ENCODE measurements around the gene IDE.

Gene IDE

DNA sequence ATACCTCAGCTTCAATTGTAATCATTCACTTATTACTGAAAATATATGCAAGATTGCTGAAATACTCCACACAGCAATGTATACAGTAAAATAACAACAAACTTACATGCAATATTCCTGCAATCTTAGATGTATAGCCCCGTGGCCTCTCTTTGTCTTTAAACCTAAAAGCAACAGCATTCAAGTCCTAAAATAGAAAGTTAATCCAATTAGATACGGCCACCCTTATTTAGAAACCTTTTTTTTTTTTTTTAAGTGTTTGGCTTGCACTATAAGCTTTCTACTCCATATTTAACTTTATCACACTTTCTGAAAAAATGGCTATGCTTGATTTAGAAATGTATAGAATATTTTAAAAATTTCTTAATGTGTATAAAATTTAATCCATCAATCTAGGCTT is 67.6 kb downstream of the IDE start:
- DNase-seq (ENCODE audit: low read depth): no peak
- in situ Hi-C loops (cut with HindIII; ENCODE audit: low sequenced_read_pairs): no loop called here
- H3K4me3 ChIP-seq (ENCODE audit: low read depth, low read length): no peak overlapping the region
- TF ChIP-seq, protein P1, sequence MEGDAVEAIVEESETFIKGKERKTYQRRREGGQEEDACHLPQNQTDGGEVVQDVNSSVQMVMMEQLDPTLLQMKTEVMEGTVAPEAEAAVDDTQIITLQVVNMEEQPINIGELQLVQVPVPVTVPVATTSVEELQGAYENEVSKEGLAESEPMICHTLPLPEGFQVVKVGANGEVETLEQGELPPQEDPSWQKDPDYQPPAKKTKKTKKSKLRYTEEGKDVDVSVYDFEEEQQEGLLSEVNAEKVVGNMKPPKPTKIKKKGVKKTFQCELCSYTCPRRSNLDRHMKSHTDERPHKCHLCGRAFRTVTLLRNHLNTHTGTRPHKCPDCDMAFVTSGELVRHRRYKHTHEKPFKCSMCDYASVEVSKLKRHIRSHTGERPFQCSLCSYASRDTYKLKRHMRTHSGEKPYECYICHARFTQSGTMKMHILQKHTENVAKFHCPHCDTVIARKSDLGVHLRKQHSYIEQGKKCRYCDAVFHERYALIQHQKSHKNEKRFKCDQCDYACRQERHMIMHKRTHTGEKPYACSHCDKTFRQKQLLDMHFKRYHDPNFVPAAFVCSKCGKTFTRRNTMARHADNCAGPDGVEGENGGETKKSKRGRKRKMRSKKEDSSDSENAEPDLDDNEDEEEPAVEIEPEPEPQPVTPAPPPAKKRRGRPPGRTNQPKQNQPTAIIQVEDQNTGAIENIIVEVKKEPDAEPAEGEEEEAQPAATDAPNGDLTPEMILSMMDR (IDR thresholded peaks at IDR 0.05; ENCODE audit: low read depth, low read length, missing control alignments): no peak

DNA sequence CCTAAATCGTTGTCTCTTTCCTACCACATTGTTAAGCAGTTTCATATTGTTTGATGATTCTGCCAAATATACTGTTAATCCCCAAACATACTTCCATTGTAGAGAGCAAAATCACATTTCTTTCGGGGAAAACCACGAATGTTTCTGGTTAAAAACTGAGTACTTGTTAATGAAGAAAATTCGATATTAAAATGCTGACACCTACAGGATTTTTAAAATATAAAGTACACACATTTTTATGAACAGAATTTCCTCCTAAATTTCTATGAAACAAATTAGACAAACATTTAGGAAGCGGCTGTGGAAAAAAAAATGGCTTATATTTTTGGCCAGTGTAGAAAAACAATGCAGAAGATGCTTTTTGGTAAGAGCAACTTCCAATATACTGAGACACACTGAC is 68.8 kb downstream of the IDE start:
- no peak for DNase-seq (ENCODE audit: low read depth)
- in situ Hi-C loops (cut with HindIII; ENCODE audit: low sequenced_read_pairs): no loop called here
- H3K4me3 ChIP-seq (ENCODE audit: low read depth, low read length): no peak overlapping the region
- TF ChIP-seq, protein P1 (IDR thresholded peaks at IDR 0.05; ENCODE audit: low read depth, low read length, missing control alignments): no peak

DNA sequence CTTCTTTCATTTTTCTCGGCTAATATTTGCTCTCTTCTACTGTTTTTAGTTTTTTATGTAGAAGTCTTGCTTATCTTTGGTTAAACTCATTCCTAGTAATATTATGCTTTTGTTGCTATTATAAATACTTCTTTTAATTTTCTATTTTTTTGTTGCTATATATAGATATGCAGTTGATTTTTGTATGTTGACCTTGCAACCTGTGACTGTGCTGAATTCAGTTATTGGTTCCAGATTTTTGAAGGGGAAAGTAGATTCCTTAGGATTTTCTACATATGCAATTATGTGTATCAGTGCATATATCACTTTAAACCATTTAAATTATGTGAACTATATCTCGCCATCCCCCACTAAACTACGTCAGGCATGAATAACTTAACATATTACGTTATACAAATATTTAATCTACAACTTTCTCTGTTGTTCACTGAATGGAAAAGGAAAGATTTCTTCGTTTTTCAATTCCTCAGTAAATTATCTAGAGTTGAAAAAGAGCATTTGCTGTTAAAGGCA is 71.5 kb downstream of the IDE start:
- no peak overlapping the region for H3K4me3 ChIP-seq (ENCODE audit: low read depth, low read length)
- TF ChIP-seq, protein P1 (IDR thresholded peaks at IDR 0.05; ENCODE audit: low read depth, low read length, missing control alignments): no peak
- DNase-seq (ENCODE audit: low read depth): no peak
- in situ Hi-C loops (cut with HindIII; ENCODE audit: low sequenced_read_pairs): no loop called here

DNA sequence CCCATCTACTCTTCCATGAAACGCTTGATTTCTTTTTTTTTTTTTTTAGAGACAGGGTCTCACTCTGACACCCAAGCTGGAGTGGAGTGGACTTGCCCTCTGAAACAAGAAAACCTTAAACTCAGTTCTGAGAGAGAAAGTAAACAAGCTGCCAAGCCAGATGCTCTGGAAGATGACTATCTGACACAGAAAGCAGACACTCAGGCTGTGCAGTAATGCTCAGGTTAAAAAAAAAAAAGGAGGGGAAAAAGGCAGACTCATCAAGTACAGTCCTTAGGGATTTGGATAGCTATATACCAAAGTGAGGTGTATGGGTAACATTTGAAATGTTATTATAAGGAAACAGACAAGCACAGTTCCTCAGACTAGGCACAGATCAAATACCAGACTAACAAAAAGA is 80.5 kb downstream of the IDE start:
- no peak overlapping the region for H3K4me3 ChIP-seq (ENCODE audit: low read depth, low read length)
- DNase-seq (ENCODE audit: low read depth): no peak
- TF ChIP-seq, protein P1 (IDR thresholded peaks at IDR 0.05; ENCODE audit: low read depth, low read length, missing control alignments): no peak
- in situ Hi-C loops (cut with HindIII; ENCODE audit: low sequenced_read_pairs): no loop called here

DNA sequence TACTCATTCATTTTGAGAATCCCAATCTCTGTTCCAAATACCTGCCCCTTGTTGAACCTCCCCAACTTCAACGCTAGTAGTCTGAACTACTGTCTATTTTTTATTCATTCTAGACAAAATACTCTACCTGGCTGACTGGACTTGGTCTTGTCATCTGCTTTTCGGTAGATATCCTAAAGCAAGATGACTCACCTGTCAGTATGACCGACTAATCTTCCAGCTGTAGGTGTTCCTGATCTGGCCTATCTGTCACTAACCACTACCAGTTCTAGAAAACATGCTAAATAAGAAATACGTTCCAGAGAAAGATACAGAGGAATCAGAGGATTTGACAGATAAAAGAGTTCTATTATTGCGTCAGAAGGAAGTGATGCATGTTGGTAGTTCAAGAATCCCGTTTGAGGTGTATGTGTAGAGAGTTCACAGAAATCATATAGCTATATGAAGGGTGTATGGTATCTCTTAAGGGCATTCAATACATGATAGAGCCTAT is 81.1 kb downstream of the IDE start:
- DNase-seq (ENCODE audit: low read depth): no peak
- H3K4me3 ChIP-seq (ENCODE audit: low read depth, low read length): no peak overlapping the region
- in situ Hi-C loops (cut with HindIII; ENCODE audit: low sequenced_read_pairs): no loop called here
- TF ChIP-seq, protein P1 (IDR thresholded peaks at IDR 0.05; ENCODE audit: low read depth, low read length, missing control alignments): no peak

DNA sequence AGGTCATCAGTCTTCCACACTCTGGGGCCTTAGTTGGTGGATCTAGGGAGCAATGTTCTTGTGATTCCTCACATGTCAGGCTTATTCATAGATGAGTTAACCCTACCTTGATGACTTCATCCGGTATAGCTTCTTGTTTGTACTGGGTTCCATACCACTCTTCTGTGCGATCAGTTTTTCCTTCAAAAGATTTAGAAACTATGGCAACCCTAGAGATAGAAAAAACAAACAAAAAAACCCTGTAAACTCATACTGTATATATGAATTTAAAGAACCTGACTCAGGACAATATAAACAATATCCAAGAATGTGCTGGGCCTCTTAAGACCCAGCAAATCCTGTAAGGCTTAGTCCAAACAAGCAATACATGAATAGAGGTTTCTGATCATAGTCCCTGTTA is 83.5 kb downstream of the IDE start:
- TF ChIP-seq, protein P1 (IDR thresholded peaks at IDR 0.05; ENCODE audit: low read depth, low read length, missing control alignments): no peak
- in situ Hi-C loops (cut with HindIII; ENCODE audit: low sequenced_read_pairs): no loop called here
- DNase-seq (ENCODE audit: low read depth): no peak
- H3K4me3 ChIP-seq (ENCODE audit: low read depth, low read length): no peak overlapping the region

Measured in astrocyte of the cerebellum (primary cell).